Testis (tissue), 3 donors: Measurements from ENCODE around the gene CAMK2D. TPM values are rescaled to one million over a fixed set of nuclear protein-coding genes. Genes with fewer than 3 reads are reported as not detected.

Source experiments
- DNase-seq: peaks from one replicate; pipeline ENCODE4 v3.0.0-alpha.2; 2019
- H3K27ac ChIP-seq, 2 donors: fragments of 200-600 bp; sonication (generic); one replicate each; pipeline ENCODE4 v1.5.1; 2019
- H3K27me3 ChIP-seq: fragments of 200-600 bp; sonication (generic); one replicate; pipeline ENCODE4 v1.5.1; 2019
- H3K36me3 ChIP-seq: fragments of 200-600 bp; sonication (generic); one replicate; pipeline ENCODE4 v1.5.1; 2017; ENCODE audit warnings: low read depth; ENCODE audit errors: missing control alignments
- H3K4me1 ChIP-seq: fragments of 200-600 bp; sonication (generic); one replicate; pipeline ENCODE4 v1.5.1; 2019
- H3K4me3 ChIP-seq, 2 donors: fragments of 200-600 bp; sonication (generic); one replicate each; pipeline ENCODE4 v1.5.1; 2017 to 2019
- H3K9me3 ChIP-seq: fragments of 200-600 bp; sonication (generic); one replicate; pipeline ENCODE4 v1.5.1; 2017
- POLR2A ChIP-seq: fragments of 450-650 bp; IDR thresholded peaks from one replicate; pipeline ENCODE4 v1.6.1; 2017; ENCODE audit warnings: antibody characterized with exemption, mild to moderate bottlenecking, moderate library complexity
- WGBS, 2 donors: methylation state at CpG; one replicate each; pipeline ENCODE4 v1.1.5; 2018; 5-methylcytosine and 5-hydroxymethylcytosine counted together
- intact Hi-C: fragments of 100-400 bp; cut with DNase I; formaldehyde crosslinking; loops from one replicate; pipeline ENCODE4 v1.15.1; 2023; ENCODE audit warnings: low total_unique reads
- polyA plus RNA-seq: library from polyadenylated mRNA; stranded (reverse); fragments of 350-450 nt; fragmentation: Illumina TruSeq; extraction: RNeasy Lipid Tissue Mini Kit (QIAGEN cat#74804); gene quantifications from one replicate; pipeline ENCODE4 v1.2.3, GENCODE V29; 2014; ENCODE audit warnings: low read depth, low replicate concordance; ENCODE audit not compliant: insufficient read depth
- total RNA-seq, 2 donors: library from RNA; depleted of rRNA; stranded (reverse); fragments of >200 nt; gene quantifications; one replicate each; pipeline ENCODE4 v1.2.3, GENCODE V29; 2016
- TF ChIP-seq, protein P1 (sequence below), 3 experiments: fragments of 450-650 bp in 2 of 3; fragments of 200-600 bp in 1 of 3; sonication (generic) in 1 of 3; IDR thresholded peaks; one replicate each; pipeline ENCODE4 v1.5.1; 2016 to 2019; ENCODE audit warnings: antibody characterized with exemption in 3 of 3, mild to moderate bottlenecking in 2 of 3, moderate library complexity in 1 of 3

CAMK2D gene
- total and polyA plus RNA-seq, 3 donors from 2014 or later: 31.2 to 88.1 (median 72.4) TPM

DNA sequence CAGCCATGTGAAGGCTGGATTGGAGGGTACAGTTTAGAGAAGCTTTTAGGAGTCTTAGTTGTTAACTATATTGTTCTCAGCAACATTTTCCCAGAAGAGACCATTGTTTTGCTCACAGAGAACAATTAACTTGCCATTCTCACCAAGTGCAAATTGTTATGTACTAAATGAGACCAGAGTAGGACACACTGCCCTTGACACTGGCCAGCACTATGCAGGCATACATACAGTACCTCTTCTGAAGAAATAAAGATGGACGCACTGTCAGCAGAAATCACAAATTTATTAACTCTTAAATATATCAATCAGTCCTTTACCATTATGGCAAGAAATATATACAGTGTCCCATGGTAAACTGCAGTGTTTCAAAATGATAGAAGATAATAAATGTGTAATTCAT is 309.4 kb downstream of the CAMK2D start:
- Histone ChIP-seq H3K27ac (no peak overlapping the region), H3K4me3 (no peak overlapping the region), H3K9me3 (no peaks in the 10 kb centered on the region), H3K36me3 (no peaks in the 10 kb centered on the region), H3K4me1 (peaks cover 20% of the 10 kb centered on the region), H3K27me3 (no peaks in the 10 kb centered on the region)
- 60 to 74% methylated on average over 1 of the region's 1 CpG for WGBS, 2 donors
- TF ChIP-seq, protein P1, sequence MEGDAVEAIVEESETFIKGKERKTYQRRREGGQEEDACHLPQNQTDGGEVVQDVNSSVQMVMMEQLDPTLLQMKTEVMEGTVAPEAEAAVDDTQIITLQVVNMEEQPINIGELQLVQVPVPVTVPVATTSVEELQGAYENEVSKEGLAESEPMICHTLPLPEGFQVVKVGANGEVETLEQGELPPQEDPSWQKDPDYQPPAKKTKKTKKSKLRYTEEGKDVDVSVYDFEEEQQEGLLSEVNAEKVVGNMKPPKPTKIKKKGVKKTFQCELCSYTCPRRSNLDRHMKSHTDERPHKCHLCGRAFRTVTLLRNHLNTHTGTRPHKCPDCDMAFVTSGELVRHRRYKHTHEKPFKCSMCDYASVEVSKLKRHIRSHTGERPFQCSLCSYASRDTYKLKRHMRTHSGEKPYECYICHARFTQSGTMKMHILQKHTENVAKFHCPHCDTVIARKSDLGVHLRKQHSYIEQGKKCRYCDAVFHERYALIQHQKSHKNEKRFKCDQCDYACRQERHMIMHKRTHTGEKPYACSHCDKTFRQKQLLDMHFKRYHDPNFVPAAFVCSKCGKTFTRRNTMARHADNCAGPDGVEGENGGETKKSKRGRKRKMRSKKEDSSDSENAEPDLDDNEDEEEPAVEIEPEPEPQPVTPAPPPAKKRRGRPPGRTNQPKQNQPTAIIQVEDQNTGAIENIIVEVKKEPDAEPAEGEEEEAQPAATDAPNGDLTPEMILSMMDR (IDR thresholded peaks at IDR 0.05): no peak
- TF ChIP-seq POLR2A: no peak
- DNase-seq: no peak
- intact Hi-C loops: no loop called here

DNA sequence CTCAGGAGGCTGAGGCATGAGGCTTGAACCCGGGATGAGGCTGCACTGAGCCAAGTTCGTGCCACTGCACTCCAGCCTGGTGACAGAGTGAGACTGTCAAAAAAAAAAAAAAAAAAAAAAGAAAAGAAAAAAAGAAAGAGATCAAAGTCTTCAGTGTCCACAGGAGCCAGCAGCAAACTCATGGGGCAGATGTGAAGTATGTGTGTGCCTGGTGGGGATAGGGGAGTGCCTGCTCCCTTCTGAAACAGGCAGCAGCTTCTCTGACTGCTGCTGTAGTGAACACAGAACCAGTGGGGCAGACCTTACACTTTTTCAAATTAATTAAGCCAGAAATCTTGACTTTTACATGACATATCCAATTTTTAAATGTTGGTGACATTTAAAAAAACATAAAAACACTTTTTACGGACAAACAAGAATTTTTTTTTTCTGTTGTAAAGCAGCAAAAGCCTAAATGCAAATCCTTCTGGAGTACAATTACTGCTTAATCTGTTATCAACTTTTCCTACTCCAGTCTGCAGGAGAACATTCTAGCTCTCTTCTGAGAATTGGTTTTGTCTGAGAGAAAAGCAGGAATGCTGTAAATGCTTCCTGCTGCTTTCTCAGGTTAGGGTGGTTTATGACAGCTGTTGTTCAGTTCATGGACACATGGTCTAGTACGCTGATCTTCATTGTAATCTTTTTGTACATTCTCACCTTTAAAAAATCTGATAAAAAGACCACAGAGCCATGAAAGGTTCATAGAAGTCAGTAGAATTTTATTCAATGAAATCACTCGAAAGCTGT is 311.1 kb downstream of the CAMK2D start:
- 82 to 83% methylated on average over 5 of the region's 5 CpGs for WGBS, 2 donors
- no peak for TF ChIP-seq POLR2A
- TF ChIP-seq, protein P1 (IDR thresholded peaks at IDR 0.05): no peak
- Histone ChIP-seq H3K27me3 (no peaks in the 10 kb centered on the region), H3K9me3 (no peaks in the 10 kb centered on the region), H3K27ac (peak overlapping the region in 1 of 2 donors; percentile 43), H3K4me3 (no peak overlapping the region), H3K36me3 (no peaks in the 10 kb centered on the region), H3K4me1 (peaks cover 25% of the 10 kb centered on the region)
- intact Hi-C loops: no loop called here
- no peak for DNase-seq

DNA sequence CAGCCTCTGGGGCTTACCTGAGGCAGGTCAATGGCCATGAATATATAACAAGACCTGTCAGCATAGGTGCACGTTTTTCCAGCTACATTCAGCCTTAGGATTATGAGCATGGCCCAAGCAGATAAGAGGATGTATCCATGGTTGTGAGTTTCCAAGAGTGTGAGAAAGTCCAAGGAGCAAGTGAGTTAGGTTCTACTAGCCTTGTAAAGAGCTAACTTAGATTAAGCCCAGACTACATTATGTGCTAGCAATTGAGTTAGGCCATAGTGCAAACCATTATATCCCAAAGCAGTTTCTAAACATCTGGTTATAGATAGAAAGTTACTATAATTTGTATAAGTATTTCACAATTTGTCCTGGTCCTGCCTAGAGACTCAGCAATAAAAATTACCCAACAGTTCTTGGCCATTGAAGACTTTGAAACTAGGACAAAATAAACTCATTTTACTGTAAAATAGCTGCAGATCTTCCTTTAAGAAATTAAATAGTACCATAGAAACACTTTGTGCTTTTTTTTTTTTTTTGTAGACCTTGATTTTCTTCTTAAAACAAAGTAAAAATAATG is 312.0 kb downstream of the CAMK2D start:
- WGBS, 2 donors: 36 to 54% methylated on average over 1 of the region's 1 CpG
- TF ChIP-seq, protein P1 (IDR thresholded peaks at IDR 0.05): no peak
- no peak for TF ChIP-seq POLR2A
- H3K27me3 ChIP-seq: no peaks in the 10 kb centered on the region
- no peaks in the 10 kb centered on the region for H3K36me3 ChIP-seq
- DNase-seq: no peak
- H3K9me3 ChIP-seq: no peaks in the 10 kb centered on the region
- H3K4me3 ChIP-seq: no peak overlapping the region
- H3K27ac ChIP-seq: peak overlapping the region in 1 of 2 donors; percentile 21
- peaks cover 28% of the 10 kb centered on the region for H3K4me1 ChIP-seq
- intact Hi-C loops: no loop called here

DNA sequence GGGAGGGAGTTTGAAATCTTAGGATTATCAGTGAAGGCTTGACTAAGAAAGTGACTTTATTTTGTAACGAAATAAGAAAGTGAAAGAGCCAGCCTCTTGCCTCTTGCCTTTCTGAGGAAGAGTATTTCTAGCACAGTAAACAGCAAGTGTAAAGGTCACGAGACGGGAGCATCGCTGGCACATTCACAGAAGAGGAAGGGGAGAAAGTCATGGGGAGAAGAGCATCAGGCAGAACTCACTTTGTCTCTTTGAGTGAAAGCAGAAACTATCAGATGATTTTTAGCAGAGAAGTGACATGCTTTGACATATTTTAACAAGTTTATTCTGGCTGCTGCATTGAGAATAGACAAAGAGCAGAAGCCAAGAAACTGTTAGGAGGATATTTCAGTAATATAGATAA is 313.8 kb downstream of the CAMK2D start:
- 23 to 29% methylated on average over 4 of the region's 4 CpGs for WGBS, 2 donors
- H3K4me1 ChIP-seq: peaks cover 34% of the 10 kb centered on the region
- peak overlapping the region; percentile 51 to 53 for H3K27ac ChIP-seq
- H3K4me3 ChIP-seq: no peak overlapping the region
- H3K27me3 ChIP-seq: no peaks in the 10 kb centered on the region
- no peaks in the 10 kb centered on the region for H3K9me3 ChIP-seq
- DNase-seq: peak; percentile 35
- intact Hi-C loops: no loop called here
- no peak for TF ChIP-seq POLR2A
- TF ChIP-seq, protein P1 (IDR thresholded peaks at IDR 0.05): no peak
- H3K36me3 ChIP-seq: no peaks in the 10 kb centered on the region
